Measurements from ENCODE around the gene IFITM1.

The IFITM1 gene

GRCh38 chr11:350723-351255 is 36.9 kb downstream of the IFITM1 start:
- no peaks in the 10 kb centered on the region for H3K9me3 ChIP-seq (ENCODE audit: control extremely low read depth in 1 of 5, control insufficient read depth in 4 of 5, insufficient read depth in 2 of 5, low read depth in 1 of 5, low read length in 4 of 5)
- 44% methylated on average over 13 of the region's 18 CpGs for WGBS (ENCODE audit: insufficient coverage)
- peaks cover 4 to 59% (median 31%) of the 10 kb centered on the region in 4 experiments for H3K4me1 ChIP-seq (ENCODE audit: control extremely low read depth in 1 of 4, control insufficient read depth in 4 of 4, insufficient read depth in 4 of 4, low read length in 3 of 4)
- ChIA-PET POLR2A (interaction anchor here (0.7 kb wide), 2 partner anchors 34 to 84 kb away, joined by 4 to 5 read pairs; no protein-coding TSS in a partner anchor), CTCF (interaction anchor here (1.0 to 1.4 kb wide), 2 partner anchors 17 to 100 kb away, joined by 3 to 4 read pairs; no protein-coding TSS in a partner anchor)
- H3K27me3 ChIP-seq (replicated peaks in 2 of 5; ENCODE audit: control insufficient read depth in 4 of 5, insufficient read depth in 5 of 5, low read length in 4 of 5) = no peaks in the 10 kb centered on the region
- no peaks in the 10 kb centered on the region for H3K36me3 ChIP-seq (ENCODE audit: control insufficient read depth in 4 of 4, insufficient read depth in 4 of 4, low read length in 3 of 4)
- H3K4me3 ChIP-seq (ENCODE audit: control insufficient read depth in 1 of 7, extremely low read depth in 1 of 7, insufficient read depth in 4 of 7, low read depth in 2 of 7, low read length in 6 of 7) = peak overlapping the region in 2 of 7 experiments; percentile 5 to 26
- DNase-seq = peak in 1 of 3 donors; percentile 30
- no peak overlapping the region for H3K27ac ChIP-seq (ENCODE audit: insufficient read depth in 1 of 2, low read depth in 1 of 2, low read length in 2 of 2, poor library complexity in 1 of 2, severe bottlenecking in 2 of 2)

- DNase-seq = no peak
- no peak overlapping the region for H3K27ac ChIP-seq (ENCODE audit: insufficient read depth in 1 of 2, low read depth in 1 of 2, low read length in 2 of 2, poor library complexity in 1 of 2, severe bottlenecking in 2 of 2)
- CTCF ChIA-PET = interaction anchor here (1.0 to 1.4 kb wide), 2 partner anchors 18 to 101 kb away, joined by 3 to 4 read pairs; no protein-coding TSS in a partner anchor
Observed at GRCh38 chr11:351411-351810, 37.6 kb downstream of the IFITM1 start.

GRCh38 chr11:352456-353031 is 38.7 kb downstream of the IFITM1 start:
- ChIA-PET CTCF (interaction anchor here (0.9 to 4.3 kb wide), 2 partner anchors 46 to 52 kb away, joined by 3 to 30 read pairs; partner anchors contain the start of gene IFITM2), POLR2A (no interaction called here)
- no peak overlapping the region for H3K27ac ChIP-seq (ENCODE audit: insufficient read depth in 1 of 2, low read depth in 1 of 2, low read length in 2 of 2, poor library complexity in 1 of 2, severe bottlenecking in 2 of 2)
- no peak overlapping the region for H3K4me3 ChIP-seq (ENCODE audit: control insufficient read depth in 1 of 7, extremely low read depth in 1 of 7, insufficient read depth in 4 of 7, low read depth in 2 of 7, low read length in 6 of 7)
- no peaks in the 10 kb centered on the region for H3K27me3 ChIP-seq (replicated peaks in 2 of 5; ENCODE audit: control insufficient read depth in 4 of 5, insufficient read depth in 5 of 5, low read length in 4 of 5)
- peaks cover 4 to 61% (median 33%) of the 10 kb centered on the region in 4 experiments for H3K4me1 ChIP-seq (ENCODE audit: control extremely low read depth in 1 of 4, control insufficient read depth in 4 of 4, insufficient read depth in 4 of 4, low read length in 3 of 4)
- H3K9me3 ChIP-seq (ENCODE audit: control extremely low read depth in 1 of 5, control insufficient read depth in 4 of 5, insufficient read depth in 2 of 5, low read depth in 1 of 5, low read length in 4 of 5) = no peaks in the 10 kb centered on the region
- no peak for DNase-seq
- 62% methylated on average over 12 of the region's 12 CpGs for WGBS (ENCODE audit: insufficient coverage)
- no peaks in the 10 kb centered on the region for H3K36me3 ChIP-seq (ENCODE audit: control insufficient read depth in 4 of 4, insufficient read depth in 4 of 4, low read length in 3 of 4)

More at GRCh38 chr11:351411-351810, 37.6 kb downstream of the IFITM1 start:
- no peak overlapping the region for H3K4me3 ChIP-seq (ENCODE audit: control insufficient read depth in 1 of 7, extremely low read depth in 1 of 7, insufficient read depth in 4 of 7, low read depth in 2 of 7, low read length in 6 of 7)
- peaks cover 4 to 61% (median 33%) of the 10 kb centered on the region in 4 experiments for H3K4me1 ChIP-seq (ENCODE audit: control extremely low read depth in 1 of 4, control insufficient read depth in 4 of 4, insufficient read depth in 4 of 4, low read length in 3 of 4)
- POLR2A ChIA-PET = no interaction called here
- 99% methylated on average over 13 of the region's 14 CpGs for WGBS (ENCODE audit: insufficient coverage)
- H3K36me3 ChIP-seq (ENCODE audit: control insufficient read depth in 4 of 4, insufficient read depth in 4 of 4, low read length in 3 of 4) = no peaks in the 10 kb centered on the region
- no peaks in the 10 kb centered on the region for H3K9me3 ChIP-seq (ENCODE audit: control extremely low read depth in 1 of 5, control insufficient read depth in 4 of 5, insufficient read depth in 2 of 5, low read depth in 1 of 5, low read length in 4 of 5)
- H3K27me3 ChIP-seq (replicated peaks in 2 of 5; ENCODE audit: control insufficient read depth in 4 of 5, insufficient read depth in 5 of 5, low read length in 4 of 5) = no peaks in the 10 kb centered on the region

GRCh38 chr11:353179-353873 is 39.5 kb downstream of the IFITM1 start:
- no peak for DNase-seq
- H3K9me3 ChIP-seq (ENCODE audit: control extremely low read depth in 1 of 5, control insufficient read depth in 4 of 5, insufficient read depth in 2 of 5, low read depth in 1 of 5, low read length in 4 of 5) = no peaks in the 10 kb centered on the region
- WGBS (ENCODE audit: insufficient coverage) = 53% methylated on average over 13 of the region's 16 CpGs
- CTCF ChIA-PET = interaction anchor here (0.9 to 4.3 kb wide), 2 partner anchors 47 to 53 kb away, joined by 3 to 30 read pairs; partner anchors contain the start of gene IFITM2
- peaks cover 4 to 59% (median 33%) of the 10 kb centered on the region in 4 experiments for H3K4me1 ChIP-seq (ENCODE audit: control extremely low read depth in 1 of 4, control insufficient read depth in 4 of 4, insufficient read depth in 4 of 4, low read length in 3 of 4)
- no peak overlapping the region for H3K4me3 ChIP-seq (ENCODE audit: control insufficient read depth in 1 of 7, extremely low read depth in 1 of 7, insufficient read depth in 4 of 7, low read depth in 2 of 7, low read length in 6 of 7)
- H3K27me3 ChIP-seq (replicated peaks in 2 of 5; ENCODE audit: control insufficient read depth in 4 of 5, insufficient read depth in 5 of 5, low read length in 4 of 5) = no peaks in the 10 kb centered on the region
- POLR2A ChIA-PET = no interaction called here
- no peak overlapping the region for H3K27ac ChIP-seq (ENCODE audit: insufficient read depth in 1 of 2, low read depth in 1 of 2, low read length in 2 of 2, poor library complexity in 1 of 2, severe bottlenecking in 2 of 2)
- no peaks in the 10 kb centered on the region for H3K36me3 ChIP-seq (ENCODE audit: control insufficient read depth in 4 of 4, insufficient read depth in 4 of 4, low read length in 3 of 4)

GRCh38 chr11:355581-356458 is 42.0 kb downstream of the IFITM1 start:
- Histone ChIP-seq H3K27me3 (replicated peaks in 2 of 5; ENCODE audit: control insufficient read depth in 4 of 5, insufficient read depth in 5 of 5, low read length in 4 of 5) (no peaks in the 10 kb centered on the region), H3K9me3 (ENCODE audit: control extremely low read depth in 1 of 5, control insufficient read depth in 4 of 5, insufficient read depth in 2 of 5, low read depth in 1 of 5, low read length in 4 of 5) (peaks cover 0 to 8% (median 3%) of the 10 kb centered on the region in 5 experiments), H3K36me3 (ENCODE audit: control insufficient read depth in 4 of 4, insufficient read depth in 4 of 4, low read length in 3 of 4) (no peaks in the 10 kb centered on the region), H3K27ac (ENCODE audit: insufficient read depth in 1 of 2, low read depth in 1 of 2, low read length in 2 of 2, poor library complexity in 1 of 2, severe bottlenecking in 2 of 2) (peak overlapping the region; percentile 33 to 86), H3K4me1 (ENCODE audit: control extremely low read depth in 1 of 4, control insufficient read depth in 4 of 4, insufficient read depth in 4 of 4, low read length in 3 of 4) (peaks cover 4 to 42% (median 24%) of the 10 kb centered on the region in 4 experiments), H3K4me3 (ENCODE audit: control insufficient read depth in 1 of 7, extremely low read depth in 1 of 7, insufficient read depth in 4 of 7, low read depth in 2 of 7, low read length in 6 of 7) (peak overlapping the region in 3 of 7 experiments; percentile 43 to 49 (median 43))
- DNase-seq = peak; percentile 87 to 92 (median 92)
- WGBS (ENCODE audit: insufficient coverage) = 12% methylated on average over 40 of the region's 76 CpGs
- ChIA-PET CTCF (interaction anchor here (0.8 to 4.3 kb wide), 13 partner anchors 8 to 113 kb away, joined by 3 to 30 read pairs (median 5); partner anchors contain the start of gene IFITM2), POLR2A (interaction anchor here (0.6 to 1.9 kb wide), 7 partner anchors 15 to 51 kb away, joined by 3 to 7 read pairs (median 4); partner anchors contain the start of gene IFITM2)

GRCh38 chr11:356610-357009 is 42.8 kb downstream of the IFITM1 start:
- Histone ChIP-seq H3K4me3 (ENCODE audit: control insufficient read depth in 1 of 7, extremely low read depth in 1 of 7, insufficient read depth in 4 of 7, low read depth in 2 of 7, low read length in 6 of 7) (no peak overlapping the region), H3K9me3 (ENCODE audit: control extremely low read depth in 1 of 5, control insufficient read depth in 4 of 5, insufficient read depth in 2 of 5, low read depth in 1 of 5, low read length in 4 of 5) (peaks cover 0 to 14% (median 6%) of the 10 kb centered on the region in 5 experiments), H3K36me3 (ENCODE audit: control insufficient read depth in 4 of 4, insufficient read depth in 4 of 4, low read length in 3 of 4) (no peaks in the 10 kb centered on the region), H3K27me3 (replicated peaks in 2 of 5; ENCODE audit: control insufficient read depth in 4 of 5, insufficient read depth in 5 of 5, low read length in 4 of 5) (no peaks in the 10 kb centered on the region), H3K4me1 (ENCODE audit: control extremely low read depth in 1 of 4, control insufficient read depth in 4 of 4, insufficient read depth in 4 of 4, low read length in 3 of 4) (peaks cover 4 to 34% (median 19%) of the 10 kb centered on the region in 4 experiments), H3K27ac (ENCODE audit: insufficient read depth in 1 of 2, low read depth in 1 of 2, low read length in 2 of 2, poor library complexity in 1 of 2, severe bottlenecking in 2 of 2) (no peak overlapping the region)
- POLR2A ChIA-PET = interaction anchor here (0.6 to 1.9 kb wide), 3 partner anchors 30 to 44 kb away, joined by 3 to 7 read pairs (median 4); no protein-coding TSS in a partner anchor
- no peak for DNase-seq
- WGBS (ENCODE audit: insufficient coverage) = 80% methylated on average over 5 of the region's 6 CpGs
- CTCF ChIA-PET = interaction anchor here (1.3 to 4.3 kb wide), 5 partner anchors 15 to 56 kb away, joined by 4 to 30 read pairs (median 5); partner anchors contain the start of gene IFITM2

All from common myeloid progenitor, CD34-positive (primary cell).